KG1 (cell line): ENCODE results near the gene NTSR2.

Source experiments
- DNase-seq: peaks from one replicate; lab custom pipeline; 2025; lab: John Stamatoyannopoulos, UW

The NTSR2 gene

GRCh38 chr2:11657646-11658045 lies 12.3 kb downstream of the NTSR2 start:
- no peak for DNase-seq

GRCh38 chr2:11657195-11657594 lies 12.8 kb downstream of the NTSR2 start:
- DNase-seq = no peak

GRCh38 chr2:11656671-11657101 lies 13.3 kb downstream of the NTSR2 start:
- DNase-seq = no peak

- no peak for DNase-seq
These were observed 13.7 kb downstream of the NTSR2 start for GRCh38 chr2:11656252-11656651.

- no peak for DNase-seq
These were observed 14.5 kb downstream of the NTSR2 start for GRCh38 chr2:11655495-11655894.

- no peak for DNase-seq
These were observed 17.4 kb downstream of the NTSR2 start for GRCh38 chr2:11652553-11652952.

GRCh38 chr2:11651856-11652548 lies 18.0 kb downstream of the NTSR2 start:
- no peak for DNase-seq

GRCh38 chr2:11649093-11649492 lies 20.9 kb downstream of the NTSR2 start:
- DNase-seq = no peak

GRCh38 chr2:11647834-11648600 lies 22.0 kb downstream of the NTSR2 start:
- no peak for DNase-seq

GRCh38 chr2:11646530-11646929 lies 23.5 kb downstream of the NTSR2 start:
- no peak for DNase-seq

GRCh38 chr2:11644293-11644692 lies 25.7 kb downstream of the NTSR2 start:
- DNase-seq = no peak

GRCh38 chr2:11642972-11643371 lies 27.0 kb downstream of the NTSR2 start:
- no peak for DNase-seq

GRCh38 chr2:11640132-11640531 lies 29.9 kb downstream of the NTSR2 start:
- no peak for DNase-seq

- DNase-seq = no peak
These were observed 30.5 kb downstream of the NTSR2 start for GRCh38 chr2:11639503-11639902.

GRCh38 chr2:11637546-11637945 lies 32.4 kb downstream of the NTSR2 start:
- no peak for DNase-seq

- no peak for DNase-seq
These were observed 33.3 kb downstream of the NTSR2 start for GRCh38 chr2:11636593-11637295.

GRCh38 chr2:11635141-11635540 lies 34.9 kb downstream of the NTSR2 start:
- DNase-seq = no peak

GRCh38 chr2:11634584-11634983 lies 35.4 kb downstream of the NTSR2 start:
- no peak for DNase-seq

GRCh38 chr2:11633923-11634478 lies 36.0 kb downstream of the NTSR2 start:
- no peak for DNase-seq

- no peak for DNase-seq
These were observed 38.5 kb downstream of the NTSR2 start for GRCh38 chr2:11631462-11631861.

GRCh38 chr2:11630855-11631254 lies 39.1 kb downstream of the NTSR2 start:
- no peak for DNase-seq

GRCh38 chr2:11629851-11630250 lies 40.1 kb downstream of the NTSR2 start:
- DNase-seq = no peak

- DNase-seq = no peak
These were observed 40.8 kb downstream of the NTSR2 start for GRCh38 chr2:11629215-11629614.
